GM19328 (cell line): Measurements from ENCODE around the gene SLC16A12.
A peak's percentile ranks its signal among the peaks of the same experiment; 100 is the strongest.

ENCODE experiments used
- ATAC-seq: cut with Tn5 transposase; IDR thresholded peaks from one replicate; pipeline ENCODE4 v1.9.1; 2021; ENCODE audit warnings: mild to moderate bottlenecking, moderate library complexity; ENCODE audit not compliant: unreplicated experiment

Gene SLC16A12

DNA sequence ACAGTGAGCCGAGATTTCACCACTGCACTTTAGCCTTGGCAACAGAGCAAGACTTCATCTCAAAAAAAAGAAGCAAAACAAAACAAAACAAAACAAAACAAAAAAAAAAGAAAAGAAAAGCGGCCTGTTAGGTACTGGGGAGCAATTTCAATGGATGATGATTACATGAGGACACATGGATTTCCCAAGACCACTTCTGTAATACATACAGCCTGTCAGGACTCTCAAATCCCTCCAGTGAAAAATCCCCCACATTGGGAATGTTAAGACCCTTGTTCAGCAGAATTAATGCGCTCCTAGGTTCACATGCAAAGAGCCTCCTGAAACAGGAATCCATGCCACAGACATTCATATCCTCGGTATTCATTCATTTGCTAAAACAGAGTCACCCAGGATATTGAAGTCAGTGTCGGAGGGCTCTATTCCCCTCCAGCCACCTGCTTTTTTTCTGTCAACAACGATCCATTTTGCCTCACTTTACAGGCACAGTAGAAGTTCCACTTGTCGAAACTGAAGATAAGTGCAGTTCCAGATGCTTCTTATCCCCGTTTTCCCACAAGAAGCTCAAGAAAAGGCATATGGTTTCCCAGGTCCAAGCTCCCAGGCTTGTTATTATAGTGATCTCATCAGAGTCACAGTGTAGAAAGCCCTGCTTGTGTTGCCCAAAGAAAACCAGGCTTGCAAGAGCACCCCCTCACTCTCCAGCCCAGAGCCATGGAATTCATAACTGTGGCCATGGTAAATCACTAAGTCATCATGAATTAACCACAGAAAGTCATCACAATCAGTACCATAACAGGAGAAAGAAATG lies 20.2 kb downstream of the SLC16A12 start:
- ATAC-seq, result no peak

DNA sequence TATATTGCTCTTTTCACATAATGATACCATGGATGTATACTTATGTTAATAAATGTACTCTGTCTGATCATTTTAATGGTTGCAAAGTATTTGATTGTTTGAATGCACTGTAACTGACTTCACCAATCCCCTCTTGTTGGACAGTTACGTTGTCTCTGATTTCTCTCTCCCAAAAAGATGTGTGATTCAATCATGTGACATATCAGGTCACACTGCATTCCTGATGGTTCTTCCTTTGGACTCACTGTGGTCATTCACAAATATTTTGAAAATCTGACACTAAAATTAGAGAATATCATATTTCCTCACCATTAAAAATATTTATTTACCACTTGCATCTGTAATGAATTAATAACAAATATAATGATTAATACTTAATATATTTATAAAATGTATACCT lies 22.2 kb downstream of the SLC16A12 start:
- no peak for ATAC-seq

GRCh38 chr10:89505640-89506275 lies 29.6 kb downstream of the SLC16A12 start:
- no peak for ATAC-seq

DNA sequence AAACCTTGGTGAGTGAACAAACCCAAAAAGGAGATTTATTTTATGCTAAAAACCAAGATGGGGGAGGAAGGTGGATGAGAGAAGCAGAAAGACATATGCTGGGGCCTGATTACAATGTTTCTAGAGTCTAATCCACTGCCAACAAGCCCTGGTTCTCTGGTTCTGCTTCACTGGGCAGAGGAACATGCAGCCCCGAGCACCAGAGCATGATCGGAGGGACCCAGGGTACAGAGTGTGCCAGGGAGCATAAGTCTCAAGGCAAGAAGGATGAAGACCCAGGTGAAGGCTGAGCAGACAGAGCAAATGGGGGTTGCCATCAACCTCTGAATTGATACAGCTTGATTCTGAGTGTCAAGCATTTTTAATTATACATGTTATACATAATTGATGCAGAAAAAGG lies 30.7 kb downstream of the SLC16A12 start:
- no peak for ATAC-seq

GRCh38 chr10:89503652-89504370 lies 31.6 kb downstream of the SLC16A12 start:
- no peak for ATAC-seq

DNA sequence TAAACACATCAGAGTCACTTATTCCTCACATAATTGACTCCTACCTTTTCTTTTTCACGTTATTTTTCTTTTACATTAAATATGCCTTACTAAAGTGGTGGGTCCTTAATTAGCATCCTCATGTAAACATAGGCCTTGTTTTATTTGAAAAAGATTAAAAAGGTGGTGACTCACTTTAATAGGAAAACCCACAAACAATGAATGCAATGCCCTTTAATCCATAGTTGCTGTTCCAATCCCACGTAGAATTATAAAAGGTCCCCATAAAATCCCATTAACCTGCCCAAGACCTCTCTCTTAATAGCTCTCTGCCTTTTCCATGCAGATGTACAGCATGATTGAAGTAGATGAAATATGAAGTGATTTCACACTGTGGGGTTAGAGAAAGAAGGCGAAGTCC lies 32.2 kb downstream of the SLC16A12 start:
- no peak for ATAC-seq

DNA sequence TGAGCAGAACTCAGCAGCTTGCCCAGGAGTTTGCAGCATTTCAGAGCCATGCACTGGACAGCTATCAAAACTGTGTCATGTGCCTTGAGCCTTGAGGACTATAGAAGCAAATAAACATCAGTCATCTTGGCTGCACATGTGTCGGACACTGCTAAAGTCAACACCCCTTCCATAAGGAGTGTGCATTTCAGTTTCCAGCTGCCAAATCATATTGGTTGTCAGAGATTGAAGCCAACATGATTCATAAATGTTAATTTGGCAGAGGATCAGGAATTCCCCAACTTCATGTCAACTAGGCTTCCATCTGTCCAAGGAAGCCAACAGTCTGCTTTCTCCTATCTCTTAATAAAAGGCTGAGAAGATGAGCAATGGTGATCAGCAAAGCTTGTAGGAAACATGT lies 32.8 kb downstream of the SLC16A12 start:
- no peak for ATAC-seq

- ATAC-seq, result no peak
Observed at GRCh38 chr10:89494575-89494974, 40.8 kb downstream of the SLC16A12 start.

- ATAC-seq, result no peak
Observed at GRCh38 chr10:89494068-89494467, 41.3 kb downstream of the SLC16A12 start.

- no peak for ATAC-seq
Observed at GRCh38 chr10:89491932-89492331, 43.5 kb downstream of the SLC16A12 start.

- ATAC-seq, result no peak
Observed at GRCh38 chr10:89490596-89491335, 44.6 kb downstream of the SLC16A12 start.

GRCh38 chr10:89482256-89482655 lies 53.1 kb downstream of the SLC16A12 start:
- no peak for ATAC-seq

- ATAC-seq, result no peak
Observed at GRCh38 chr10:89481662-89482061, 53.7 kb downstream of the SLC16A12 start.

DNA sequence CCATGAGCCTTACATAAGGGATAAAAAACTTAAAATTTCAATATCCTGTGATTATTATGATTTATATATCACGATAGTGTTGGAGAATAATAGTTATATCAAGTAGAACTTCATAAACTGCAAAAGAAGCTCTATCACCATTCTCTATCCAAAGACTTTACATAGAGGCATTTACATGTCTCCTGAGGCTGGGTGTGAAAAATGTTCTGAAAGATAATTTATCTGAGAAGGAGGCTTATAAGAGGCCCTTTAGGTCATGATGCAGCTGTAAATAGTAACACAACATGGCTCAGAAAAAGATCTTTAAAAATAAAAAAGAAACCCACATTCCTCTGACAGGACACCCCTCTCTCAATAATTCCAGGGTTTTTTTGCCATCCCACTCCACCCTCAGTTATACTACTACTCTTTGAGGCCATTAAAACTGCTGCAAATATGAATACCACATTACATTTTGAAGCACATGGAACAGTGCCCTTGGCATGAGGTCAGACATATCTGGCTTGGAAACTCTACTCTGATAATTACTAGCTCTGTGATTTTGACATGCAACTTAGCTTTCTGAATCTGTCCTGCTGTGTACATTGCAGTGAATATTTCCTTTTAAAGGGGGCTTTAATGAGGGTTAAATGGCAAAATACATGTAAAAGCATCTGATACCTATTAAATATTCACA lies 55.5 kb downstream of the SLC16A12 start:
- no peak for ATAC-seq

DNA sequence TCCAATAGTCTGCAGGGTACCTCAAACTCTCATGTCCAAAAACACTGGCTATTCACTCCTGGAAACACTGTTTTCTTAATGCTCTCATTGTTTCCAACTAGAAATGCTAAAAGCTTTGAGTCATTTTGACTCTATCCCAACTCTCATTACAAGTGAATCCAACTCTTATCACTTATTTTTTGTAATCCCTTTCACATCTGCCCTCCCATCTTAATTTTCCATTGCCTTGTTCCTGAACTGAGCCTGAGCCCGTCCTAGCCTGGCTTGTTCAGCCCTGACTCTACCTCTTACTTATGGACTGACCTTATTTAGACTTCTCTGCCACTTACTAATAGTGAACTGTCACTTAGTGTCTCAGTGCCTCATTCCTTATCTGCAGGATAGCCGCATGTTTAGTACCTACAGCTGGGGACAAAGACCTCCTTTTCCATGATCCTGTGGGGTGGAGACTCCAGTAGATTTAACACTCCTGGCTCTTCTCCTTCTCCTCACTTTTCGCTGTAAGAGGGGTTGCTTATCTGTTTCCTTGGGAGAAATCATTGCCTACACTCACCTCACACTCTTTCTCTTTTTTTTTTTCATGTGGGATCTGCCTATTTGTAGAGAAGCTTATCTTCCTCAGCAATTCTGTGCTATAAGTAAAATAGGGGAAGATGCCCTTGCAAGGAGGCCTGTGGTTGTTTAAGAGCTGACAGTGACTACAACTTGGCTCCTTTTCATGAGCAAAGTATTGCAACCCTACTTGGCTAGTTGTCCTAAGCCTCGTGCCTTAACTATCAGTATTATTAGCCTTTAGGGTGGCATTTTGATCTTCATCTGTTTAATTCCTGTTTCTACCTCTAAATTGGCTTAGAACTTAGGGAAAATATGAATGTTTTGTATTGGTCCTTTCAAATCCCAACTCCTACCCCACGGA lies 56.4 kb downstream of the SLC16A12 start:
- no peak for ATAC-seq

- peak; percentile 70 for ATAC-seq
Observed at GRCh38 chr10:89478085-89478738, 57.2 kb downstream of the SLC16A12 start.

DNA sequence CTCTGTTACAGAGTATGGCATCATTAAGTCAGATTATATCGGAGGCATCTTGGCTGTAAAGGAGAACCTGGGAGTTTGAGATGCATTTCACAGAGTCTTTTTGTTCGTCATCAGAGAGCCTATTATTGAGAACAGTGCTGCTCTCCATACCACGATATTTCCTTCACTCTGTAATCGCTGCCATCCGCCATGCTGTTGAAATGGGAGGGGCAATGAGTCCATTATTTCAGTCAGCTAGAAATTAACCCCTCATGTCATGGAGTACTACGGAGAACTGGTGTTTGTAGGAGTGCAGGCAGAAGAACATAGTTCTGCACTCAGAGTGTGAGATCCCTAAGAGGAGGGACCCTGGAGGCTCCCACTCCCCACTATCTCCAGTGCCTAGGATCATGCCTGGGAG lies 59.2 kb downstream of the SLC16A12 start:
- ATAC-seq, result no peak

DNA sequence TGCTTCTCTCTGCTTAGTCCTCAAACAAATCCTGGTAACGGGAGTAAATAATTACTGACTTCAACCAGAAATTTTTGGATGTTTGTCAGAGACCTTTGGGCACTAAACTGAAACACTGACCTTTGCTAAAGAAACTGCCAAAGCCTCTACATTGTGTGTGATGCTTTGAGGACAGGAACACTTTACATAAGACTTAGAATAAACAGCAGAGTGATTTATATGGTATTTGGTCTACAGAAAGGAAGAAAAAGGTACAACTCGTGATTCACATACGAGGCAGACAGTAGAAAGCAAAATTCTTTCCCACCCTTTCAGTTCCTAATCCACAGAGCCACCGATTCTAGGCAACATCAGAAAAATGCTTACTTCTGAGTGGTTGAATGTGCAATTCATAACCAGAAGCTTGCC lies 59.8 kb downstream of the SLC16A12 start:
- no peak for ATAC-seq

GRCh38 chr10:89475125-89475524 lies 60.3 kb downstream of the SLC16A12 start:
- ATAC-seq, result no peak
